HG03139 (cell line): Measurements from ENCODE around the gene SECISBP2L.
"Not testable (repeated sequence)": the region's sequence is repeated elsewhere in the genome, so short reads cannot be mapped to it uniquely, and the experiment has no call there.

Experiments
- ATAC-seq: cut with Tn5 transposase; IDR thresholded peaks from one replicate; pipeline ENCODE4 v1.9.1; 2021; ENCODE audit not compliant: unreplicated experiment

The SECISBP2L gene

DNA sequence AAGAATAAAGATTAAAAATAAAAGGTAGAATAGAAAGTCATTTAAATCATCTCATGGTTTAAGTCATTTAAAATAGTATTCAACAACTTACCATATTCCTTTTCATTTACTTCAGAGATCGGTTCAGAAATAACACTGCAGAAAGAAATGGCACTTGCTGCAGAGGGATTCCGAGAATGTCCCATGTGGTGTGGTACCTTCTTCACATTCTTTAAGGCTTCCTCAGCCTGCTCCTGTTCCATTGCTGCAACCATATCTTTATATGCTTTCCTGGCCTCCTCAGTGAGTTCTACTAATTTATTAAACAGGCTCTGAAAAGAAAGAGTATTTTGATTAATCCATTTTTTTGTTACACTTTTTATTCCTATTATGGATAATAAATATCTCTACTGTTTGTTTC, 50.0 kb downstream of the SECISBP2L start:
- no peak for ATAC-seq

DNA sequence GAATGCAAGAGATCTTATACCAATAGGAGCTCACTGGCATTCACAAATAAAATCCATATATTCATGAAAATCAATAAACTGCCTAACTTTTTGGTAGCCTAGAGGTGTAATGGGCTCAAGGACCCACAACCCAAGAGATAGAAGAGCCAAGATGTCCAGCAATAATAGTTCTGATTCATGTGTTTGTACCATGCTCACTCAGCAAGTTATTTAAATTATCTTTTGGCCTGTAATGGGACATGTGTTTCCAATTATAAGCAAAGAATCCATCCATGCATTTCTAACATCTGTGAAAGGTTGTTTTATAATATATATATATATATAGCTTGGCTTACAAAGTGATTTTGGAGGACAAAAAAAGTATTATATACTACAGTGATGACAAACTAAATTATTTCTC, 52.9 kb downstream of the SECISBP2L start:
- no peak for ATAC-seq

DNA sequence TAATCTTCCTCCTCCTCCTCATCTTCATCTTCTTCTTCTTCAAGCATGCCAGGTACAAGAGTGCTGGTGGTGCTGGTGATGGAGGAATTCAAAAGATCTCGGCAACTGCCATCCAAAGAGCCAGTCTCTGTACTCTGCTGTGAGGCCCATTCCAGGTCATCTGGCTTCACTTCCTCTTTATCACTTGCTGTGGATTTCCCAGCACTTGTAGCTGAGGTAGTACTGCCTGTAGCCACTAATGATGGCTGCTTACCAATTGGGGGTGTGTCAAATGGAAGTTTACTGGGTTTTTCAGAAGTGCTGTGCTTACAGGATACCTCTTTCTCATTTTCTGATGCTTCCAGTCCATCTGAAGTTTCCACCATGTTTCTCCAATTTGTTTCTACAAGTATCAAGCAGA, 53.7 kb downstream of the SECISBP2L start:
- ATAC-seq = peak; percentile 86

DNA sequence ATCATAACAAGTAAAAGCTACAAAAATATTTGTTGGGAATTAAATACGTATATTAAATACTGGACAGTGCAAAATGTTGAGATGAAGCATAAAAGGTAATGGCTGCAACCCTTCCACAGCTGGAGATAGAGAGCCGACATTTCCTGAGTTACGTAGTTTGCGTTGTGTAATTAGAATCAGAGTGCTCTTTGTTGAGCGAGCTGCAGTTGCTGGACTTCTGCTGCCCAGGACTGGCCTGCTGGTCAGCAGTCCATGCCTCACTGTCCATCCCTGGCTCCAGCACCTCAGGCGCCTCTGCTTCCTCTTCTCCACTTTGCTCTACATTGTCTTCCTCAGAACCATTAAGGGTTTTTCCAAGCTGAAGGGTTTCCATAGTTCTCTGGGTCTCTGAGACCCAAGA, 54.1 kb downstream of the SECISBP2L start:
- no peak for ATAC-seq

DNA sequence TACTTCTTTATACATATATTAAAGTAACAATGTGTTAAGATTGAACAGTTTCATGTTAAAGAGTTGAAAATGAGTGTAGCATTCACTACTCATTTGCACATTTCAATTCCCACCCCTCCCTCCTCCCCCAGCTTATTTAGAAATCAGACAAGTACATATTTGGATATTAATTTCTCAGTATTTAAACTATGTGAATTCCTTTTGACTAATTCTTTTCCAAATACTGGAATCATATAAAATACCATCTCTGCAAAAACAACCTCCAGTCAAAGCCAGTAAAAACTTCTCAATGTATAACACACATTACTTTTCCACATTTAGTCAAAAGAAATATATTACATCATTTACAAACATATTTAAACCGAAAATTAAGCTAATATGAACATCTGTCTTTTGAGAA, 57.1 kb downstream of the SECISBP2L start:
- ATAC-seq = no peak

DNA sequence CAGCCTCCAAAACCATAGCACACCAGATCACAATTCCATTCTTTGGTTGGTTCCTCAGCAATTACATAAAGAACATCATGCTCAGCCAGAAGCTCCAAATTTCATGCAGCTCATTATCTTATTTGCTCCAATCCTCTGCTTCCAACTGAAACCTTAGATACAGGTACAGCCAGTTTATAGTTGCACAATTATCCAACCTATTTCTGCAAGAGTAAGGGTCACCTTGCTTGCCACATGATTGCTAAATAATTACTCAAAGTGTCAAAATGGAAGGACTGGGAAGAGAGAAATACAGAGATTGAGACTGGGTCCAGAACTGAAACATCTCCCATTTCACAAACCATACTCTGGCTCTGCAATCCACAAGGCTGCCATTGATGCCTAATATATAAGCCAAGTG, 59.1 kb downstream of the SECISBP2L start:
- ATAC-seq = no peak

DNA sequence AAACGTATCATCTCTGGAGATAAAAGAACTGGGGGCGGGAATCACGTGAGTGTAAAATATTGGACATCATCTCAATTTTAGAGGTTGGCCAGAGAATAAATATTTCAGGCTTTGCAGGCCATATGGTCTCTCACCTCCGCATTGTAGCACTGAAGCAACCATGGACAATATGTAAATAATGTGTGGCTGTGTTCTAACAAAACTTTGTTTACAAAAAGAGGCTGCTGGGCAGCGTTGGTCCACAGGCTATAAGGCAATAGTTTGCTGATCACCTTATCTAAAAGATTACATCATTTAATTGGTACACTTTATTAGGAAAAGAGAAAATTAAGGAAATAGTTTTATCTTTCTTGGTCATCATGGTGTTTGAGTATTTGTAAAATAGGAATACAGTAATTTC, 60.0 kb downstream of the SECISBP2L start:
- ATAC-seq = no peak

DNA sequence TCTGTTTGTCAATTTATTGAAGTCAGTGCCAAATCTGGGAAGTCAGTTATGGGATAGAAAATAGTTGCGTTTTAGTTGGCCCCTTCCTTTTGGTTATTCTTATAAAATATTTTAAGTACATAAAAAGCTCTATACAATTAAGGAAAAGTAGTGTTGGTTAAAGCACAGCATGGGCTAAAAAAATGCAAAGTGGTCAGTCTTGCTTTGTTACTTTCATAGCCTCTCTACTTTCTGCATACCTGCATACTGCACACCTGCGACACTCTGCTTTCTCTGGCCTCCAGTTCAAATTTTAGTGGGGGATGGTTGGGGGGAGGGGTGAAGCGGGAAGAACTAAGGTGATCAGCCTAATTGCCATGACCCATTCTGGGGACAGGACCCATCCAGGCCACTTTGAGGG, 60.7 kb downstream of the SECISBP2L start:
- ATAC-seq = no peak

DNA sequence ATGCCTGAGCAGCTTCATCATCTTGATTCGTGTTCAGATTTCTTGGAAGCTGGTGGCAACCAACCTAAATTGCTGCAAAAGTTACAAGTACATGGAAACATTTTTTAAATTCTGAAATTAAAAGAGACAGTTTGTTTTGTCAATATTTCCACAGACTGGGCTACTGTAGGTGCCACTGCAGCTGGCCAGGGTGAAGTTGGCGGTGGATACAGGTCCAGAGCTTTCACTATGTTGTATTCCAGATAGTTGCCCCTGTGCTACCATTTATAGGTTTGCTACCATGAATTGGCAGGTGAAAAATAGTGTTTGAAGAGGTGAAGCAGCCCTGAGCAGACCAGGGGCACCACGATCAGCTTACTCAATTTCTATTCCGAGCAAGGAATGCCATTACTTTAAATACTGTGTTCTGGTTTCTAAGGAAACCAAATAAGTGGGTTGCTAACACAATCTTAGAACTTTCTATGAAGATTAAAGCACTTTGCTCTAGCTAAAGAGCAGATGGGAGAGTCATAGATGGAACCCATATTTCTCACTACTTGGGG, 61.4 kb downstream of the SECISBP2L start:
- no peak for ATAC-seq

DNA sequence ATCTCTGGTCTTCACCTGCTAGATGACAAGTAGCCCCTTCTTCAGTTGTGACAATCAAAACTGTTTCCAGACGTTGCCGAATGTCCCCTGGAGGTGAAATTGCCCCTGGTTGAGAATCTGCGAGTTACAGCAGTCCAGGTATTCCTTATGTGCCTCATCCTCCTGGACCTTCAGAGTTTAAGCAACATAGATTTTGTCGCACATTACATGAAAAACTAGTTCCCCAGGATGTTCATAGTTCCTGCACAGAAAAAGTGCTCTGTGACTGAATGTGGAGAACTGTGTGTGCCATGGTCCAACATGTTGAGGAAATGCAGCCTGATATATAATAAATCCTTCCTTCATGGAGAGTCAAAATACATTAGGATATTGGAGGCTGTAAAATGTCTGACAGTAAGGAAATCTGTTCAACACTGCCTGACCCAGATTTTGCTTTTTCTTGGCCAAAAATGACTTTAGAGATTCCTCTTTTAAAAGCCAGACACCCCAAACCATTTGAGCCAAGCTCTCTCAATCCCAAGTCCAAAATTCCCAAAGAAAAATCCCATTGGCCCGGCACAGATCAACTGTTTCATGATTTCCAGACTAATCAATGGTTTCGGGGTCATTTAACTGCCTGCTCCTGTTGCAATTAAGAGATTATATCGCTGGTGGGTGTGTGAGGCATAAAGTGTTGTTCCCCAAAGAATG, 62.1 kb downstream of the SECISBP2L start:
- ATAC-seq = no peak

DNA sequence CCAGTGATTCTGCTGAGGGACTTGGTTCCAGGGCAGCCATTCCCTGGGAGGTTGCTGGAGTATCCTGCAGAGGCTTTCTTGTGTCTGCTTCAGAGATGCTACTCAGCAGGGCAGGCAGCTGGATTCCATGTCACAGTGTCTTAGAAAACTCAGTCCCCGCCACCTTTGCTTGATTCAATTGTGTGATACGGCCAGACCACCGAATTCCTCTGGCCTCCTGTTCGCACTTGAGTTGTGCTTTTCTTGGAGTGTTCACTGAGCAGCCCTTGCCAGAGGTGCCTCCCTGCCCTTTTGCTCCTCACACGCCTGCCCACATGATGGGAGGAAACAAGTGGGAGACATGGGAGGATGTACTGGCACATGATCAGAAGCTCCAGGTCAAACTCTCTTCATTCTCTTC, 62.9 kb downstream of the SECISBP2L start:
- ATAC-seq = no peak

DNA sequence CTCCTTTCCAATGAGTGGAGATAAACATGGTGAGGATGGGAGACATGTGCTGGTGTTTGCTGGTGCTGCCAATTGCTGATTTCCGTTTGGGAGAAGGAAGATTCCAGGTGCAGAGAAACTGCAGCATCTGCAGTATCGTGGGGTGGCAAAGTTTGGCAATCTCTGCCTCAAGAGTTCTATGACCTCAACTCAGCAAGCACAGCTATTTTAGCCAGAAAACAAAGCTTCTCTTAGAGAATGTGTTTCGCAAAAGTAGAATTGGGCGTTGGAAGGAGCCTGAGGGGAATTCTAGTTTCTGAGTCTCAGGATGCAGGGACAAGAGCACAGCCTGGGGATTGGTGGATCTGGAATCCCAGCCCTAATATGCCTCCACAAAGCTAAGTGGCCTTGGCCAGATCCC, 64.3 kb downstream of the SECISBP2L start:
- ATAC-seq = no peak

DNA sequence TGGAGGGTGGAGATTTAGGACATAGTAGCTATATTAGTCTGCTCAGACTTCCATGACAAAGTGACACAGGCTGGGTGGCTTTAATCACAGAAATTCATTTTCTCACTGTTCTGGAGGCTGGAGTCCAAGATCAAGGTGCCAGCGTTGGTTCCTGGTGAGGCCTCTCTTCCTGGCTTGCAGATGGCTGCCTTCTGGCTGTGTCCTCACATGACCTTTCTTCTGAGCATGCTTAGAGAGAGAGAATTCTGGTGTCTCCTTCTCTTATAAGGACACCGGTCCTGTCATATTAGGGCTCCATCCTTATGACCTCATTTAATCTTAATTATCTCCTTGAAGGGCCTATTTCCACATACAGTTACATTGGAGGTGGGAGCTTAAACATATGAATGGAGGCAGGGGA, 67.6 kb downstream of the SECISBP2L start:
- no peak for ATAC-seq

DNA sequence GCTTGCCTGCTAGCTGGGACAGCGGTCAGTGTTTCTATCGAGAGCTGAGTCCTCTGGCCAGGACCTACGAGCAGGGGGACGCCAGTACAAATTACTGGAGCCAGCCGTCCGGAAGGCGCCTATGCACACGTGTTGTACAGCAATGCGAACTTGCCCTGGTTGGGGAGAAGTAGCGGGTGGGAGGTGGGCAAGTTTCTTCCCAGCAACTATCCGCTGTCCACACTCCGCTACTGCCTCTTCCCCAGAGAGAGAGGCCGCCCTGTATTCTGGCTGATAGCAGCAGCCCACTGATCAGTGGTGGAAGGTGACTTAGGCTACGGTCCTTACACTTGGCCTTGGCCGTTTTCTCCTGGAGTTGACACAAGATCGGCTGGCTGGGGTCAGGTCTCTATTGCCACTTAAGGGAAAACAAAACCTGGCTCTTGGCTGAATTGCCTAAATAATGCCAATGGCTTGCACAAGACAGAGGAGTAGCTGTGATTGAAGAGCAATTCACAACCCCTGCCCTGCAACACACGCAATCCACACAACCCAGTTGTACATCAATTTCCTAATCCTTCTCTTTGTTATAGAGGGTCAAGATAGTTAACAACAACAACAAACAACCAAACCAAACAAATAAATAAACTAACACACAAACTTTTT, 69.7 kb downstream of the SECISBP2L start:
- no peak for ATAC-seq

DNA sequence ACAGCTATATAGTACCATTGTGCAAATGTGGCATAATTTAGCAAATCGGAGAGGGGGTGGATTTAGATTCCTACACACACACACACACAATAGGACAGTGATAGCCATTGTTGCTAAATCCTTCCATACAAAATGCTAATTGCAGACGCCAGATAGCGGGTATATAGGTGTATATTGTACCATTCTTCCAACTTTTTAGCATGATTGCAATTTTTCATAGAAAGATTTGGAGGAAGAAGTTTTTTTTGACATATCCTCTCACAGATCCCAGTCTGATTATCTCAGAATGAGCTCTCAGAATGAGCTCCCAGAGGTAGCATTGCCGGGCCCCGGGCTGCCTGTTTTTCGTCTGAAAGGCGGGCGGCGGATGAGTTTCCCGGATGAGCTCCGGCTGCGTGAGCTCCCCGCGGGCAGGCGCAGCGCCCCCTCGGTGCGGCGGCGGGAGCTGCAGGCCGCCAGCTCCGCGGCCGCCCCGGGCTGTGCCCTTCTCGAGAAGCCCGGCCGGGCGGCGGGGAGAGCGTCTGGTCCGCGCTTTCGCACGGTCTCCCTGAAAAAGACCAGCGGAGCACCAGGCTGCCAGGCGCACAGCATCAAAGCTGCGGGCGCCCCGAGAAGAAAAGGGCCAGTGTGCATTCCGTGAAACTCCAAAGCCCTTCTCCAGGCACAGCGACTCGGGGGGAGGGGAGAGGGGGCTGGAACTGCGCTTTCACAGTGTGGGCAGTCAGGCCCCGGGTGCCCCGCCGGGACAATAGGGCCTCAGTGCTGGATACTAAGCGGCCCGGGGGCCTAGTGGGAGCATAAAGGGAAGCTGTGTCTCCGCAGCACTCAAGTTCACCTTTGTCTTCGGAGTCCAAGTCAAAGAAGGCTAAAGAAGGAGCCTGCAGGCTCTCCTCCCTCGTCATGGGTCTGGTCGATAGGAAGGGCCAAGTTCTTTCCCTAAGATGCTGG, 70.5 kb downstream of the SECISBP2L start:
- peak; percentile 92 for ATAC-seq

DNA sequence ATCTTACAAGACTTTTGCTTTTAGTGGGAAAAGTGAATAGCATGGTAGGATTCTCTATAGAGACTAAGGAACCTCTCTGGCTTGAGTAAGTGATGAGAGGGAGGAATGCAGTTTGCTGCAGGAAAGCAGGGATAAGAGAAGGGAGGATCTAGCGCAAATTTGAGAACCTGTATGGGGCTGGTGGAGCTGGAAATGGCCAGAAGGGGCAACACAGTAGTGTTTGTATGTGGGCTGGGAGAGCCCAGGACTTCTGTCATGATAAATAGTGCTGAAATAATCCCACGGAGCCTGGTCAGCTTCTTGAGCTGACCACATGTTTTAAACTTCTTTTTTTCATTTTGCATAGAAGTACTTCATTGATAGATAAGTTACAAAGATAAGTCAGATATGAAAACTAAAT, 71.4 kb downstream of the SECISBP2L start:
- ATAC-seq = no peak

DNA sequence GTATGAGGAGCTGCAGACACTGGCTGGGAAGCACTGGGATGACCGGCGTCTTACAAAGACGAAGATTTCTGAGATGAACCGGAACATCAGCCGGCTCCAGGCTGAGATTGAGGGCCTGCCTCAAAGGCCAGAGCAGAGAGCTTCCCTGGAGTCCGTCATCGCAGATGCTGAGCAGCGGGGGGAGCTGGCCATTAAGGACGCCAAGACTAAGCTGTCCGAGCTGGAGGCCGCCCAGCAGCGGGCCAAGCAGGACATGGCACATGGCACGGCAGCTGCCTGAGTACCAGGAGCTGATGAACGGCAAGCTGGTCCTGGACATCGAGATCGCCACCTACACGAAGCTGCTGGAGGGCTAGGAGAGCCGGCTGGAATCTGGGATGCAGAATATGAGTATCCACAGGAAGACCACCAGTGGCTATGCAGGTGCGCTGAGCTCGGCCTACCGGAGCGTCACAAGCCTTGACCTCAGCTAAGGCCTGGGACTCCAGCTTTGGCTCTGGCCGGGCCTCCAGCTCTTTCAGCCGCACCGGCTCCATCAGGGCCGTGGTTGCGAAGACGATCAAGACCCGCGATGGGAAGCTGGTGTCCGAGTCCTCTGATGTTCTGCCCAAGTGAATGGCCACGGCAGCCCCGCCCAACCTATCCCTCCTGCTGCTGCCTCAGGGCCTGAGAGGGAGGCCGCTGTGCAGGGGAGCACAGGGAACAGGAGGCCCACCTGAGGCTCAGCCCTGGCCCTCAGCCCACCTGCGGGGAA, 73.3 kb downstream of the SECISBP2L start:
- ATAC-seq = no peak

DNA sequence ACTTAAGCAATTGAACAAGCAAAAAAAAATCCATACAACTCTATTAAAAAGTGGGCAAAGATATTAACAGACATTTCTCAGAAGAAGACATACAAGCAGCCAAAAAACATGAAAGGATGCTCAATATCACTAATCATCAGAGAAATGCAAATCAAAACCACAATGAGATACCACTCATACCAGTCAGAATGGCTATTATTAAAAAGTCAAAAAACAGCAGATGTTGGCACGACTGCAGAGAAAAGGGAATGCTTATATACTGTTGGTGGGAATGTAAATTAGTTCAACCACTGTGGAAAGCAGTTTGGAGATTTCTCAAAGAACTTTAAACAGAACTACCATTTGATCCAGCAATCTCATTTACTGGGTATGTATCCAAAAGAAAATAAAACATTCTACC, 75.3 kb downstream of the SECISBP2L start:
- ATAC-seq = not testable (repeated sequence)

DNA sequence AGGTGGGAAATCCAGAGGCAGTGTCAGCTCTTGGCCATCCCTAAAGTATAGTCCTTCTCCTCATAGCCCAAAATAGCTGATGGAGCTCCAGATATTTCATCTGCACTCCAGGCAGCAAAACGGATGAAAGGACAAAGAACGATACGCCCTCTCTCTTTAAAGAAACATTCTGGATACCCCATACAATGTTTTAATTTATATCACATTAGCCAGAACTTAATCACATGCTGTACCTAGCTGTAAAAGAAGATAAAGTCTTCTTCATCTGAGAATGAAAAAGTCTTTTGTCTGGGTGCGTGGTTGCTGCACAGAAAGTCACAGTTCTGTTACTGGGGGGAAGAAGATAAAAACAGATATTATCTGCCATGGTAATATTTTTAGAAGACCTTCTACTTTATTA, 78.2 kb downstream of the SECISBP2L start:
- ATAC-seq = no peak

DNA sequence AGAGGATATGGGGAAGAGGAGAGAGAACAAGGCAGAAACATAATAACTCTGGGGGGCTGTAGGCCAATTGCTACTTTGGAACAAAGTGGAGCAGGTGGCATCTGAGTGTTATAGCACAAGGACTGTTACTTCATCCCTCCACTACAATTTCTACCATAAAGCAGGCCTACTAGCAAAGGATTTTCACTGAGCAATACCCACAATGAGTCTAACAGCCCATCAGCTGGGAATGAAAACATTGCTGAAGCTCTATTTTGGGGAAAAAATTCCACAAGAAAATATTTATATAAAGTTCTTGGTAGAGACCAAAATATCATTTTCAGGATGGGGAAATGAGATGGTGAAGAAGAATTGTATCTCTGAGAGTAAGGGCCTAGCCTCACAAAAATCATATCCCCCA, 78.9 kb downstream of the SECISBP2L start:
- no peak for ATAC-seq
